HG02588 (cell line): ENCODE results near the gene MVP.

Source experiments
- ATAC-seq: cut with Tn5 transposase; IDR thresholded peaks from one replicate; pipeline ENCODE4 v1.9.1; 2021; ENCODE audit warnings: mild to moderate bottlenecking, moderate library complexity; ENCODE audit not compliant: unreplicated experiment

MVP gene

GRCh38 chr16:29840240-29840639, 20.0 kb downstream of the MVP start:
- ATAC-seq: no peak

GRCh38 chr16:29841631-29842030, 21.4 kb downstream of the MVP start:
- no peak for ATAC-seq

DNA sequence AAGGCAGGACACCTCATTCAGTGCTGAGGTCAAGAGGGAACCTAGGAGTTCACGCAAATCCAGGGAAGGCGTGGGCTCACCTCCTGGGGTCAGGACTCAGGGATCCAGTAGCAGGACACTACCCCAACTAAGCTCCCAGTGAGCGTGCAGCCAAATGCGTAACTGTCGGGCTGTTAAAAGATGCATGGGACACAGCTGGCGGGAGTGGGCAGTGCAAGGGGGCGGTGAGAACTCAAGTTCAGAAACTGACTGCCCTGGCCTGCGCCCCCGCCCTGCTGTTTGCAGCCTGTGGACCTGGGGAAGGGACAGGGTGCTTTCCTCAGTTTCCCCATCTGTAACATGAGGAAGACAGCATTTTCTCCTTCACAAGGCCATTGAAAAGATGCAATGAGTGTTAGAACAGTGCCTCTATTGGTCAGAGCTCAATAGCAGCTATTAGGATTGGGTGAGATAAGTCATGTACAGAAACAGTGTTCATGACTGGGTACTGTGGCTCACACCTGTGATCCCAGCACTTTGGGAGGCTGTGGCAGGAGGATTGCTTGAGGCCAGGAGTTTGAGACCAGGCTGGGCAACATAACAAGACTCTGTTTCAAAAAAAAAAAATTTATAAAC, 22.6 kb downstream of the MVP start:
- ATAC-seq: no peak

GRCh38 chr16:29843931-29844330, 23.7 kb downstream of the MVP start:
- ATAC-seq: no peak

DNA sequence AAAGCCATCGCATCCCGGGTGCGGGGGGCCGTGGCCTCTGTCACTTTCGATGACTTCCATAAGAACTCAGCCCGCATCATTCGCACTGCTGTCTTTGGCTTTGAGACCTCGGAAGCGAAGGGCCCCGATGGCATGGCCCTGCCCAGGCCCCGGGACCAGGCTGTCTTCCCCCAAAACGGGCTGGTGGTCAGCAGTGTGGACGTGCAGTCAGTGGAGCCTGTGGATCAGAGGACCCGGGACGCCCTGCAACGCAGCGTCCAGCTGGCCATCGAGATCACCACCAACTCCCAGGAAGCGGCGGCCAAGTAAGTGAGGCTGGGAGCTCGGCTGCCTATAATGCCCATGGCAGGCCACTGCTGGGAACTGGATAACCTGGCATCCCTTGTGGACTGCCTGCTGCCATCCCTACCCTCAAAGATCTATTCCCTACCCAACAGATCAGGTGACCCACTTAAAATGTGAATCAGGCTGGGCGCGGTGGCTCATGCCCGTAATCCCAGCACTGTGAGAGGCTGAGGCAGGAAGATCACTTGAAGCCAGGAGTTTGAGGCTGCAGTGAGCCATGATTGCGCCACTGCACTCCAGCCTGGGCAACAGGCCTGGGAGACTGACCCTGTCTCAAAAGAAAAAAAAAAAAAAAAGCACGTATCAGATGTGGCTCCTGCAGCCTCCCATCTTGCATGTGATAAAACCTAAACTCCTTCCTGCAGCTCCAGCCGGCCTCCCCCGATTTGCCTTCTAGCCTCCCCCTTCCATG, 24.5 kb downstream of the MVP start:
- no peak for ATAC-seq

- ATAC-seq: no peak
These were observed 25.4 kb downstream of the MVP start for GRCh38 chr16:29845656-29846055.

GRCh38 chr16:29848420-29849297, 28.4 kb downstream of the MVP start:
- ATAC-seq: no peak

DNA sequence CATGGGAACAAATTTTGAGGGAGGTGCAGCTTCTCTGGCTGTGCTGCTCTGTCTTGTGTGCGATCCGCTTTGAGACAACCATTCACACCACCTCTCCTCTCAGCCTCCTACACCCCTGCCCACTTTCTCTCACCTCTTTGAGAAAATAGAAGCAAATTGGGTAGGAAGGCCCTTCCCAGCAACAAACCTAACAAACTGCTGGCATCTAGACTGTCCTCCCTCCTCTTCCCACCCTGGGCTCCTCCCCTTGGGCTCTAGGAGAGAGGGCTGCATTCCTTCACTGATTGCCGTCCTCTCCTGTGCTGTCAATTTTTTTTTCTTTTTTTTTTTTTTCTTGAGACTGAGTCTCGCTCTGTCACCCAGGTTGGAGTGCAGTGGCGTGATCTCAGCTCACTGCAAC, 29.2 kb downstream of the MVP start:
- no peak for ATAC-seq

- ATAC-seq: no peak
These were observed 30.7 kb downstream of the MVP start for GRCh38 chr16:29850998-29851397.

GRCh38 chr16:29852654-29853053, 32.4 kb downstream of the MVP start:
- no peak for ATAC-seq

GRCh38 chr16:29854520-29855100, 34.3 kb downstream of the MVP start:
- no peak for ATAC-seq

- no peak for ATAC-seq
These were observed 37.0 kb downstream of the MVP start for GRCh38 chr16:29857133-29857760.

- ATAC-seq: no peak
These were observed 38.0 kb downstream of the MVP start for GRCh38 chr16:29858149-29858849.

DNA sequence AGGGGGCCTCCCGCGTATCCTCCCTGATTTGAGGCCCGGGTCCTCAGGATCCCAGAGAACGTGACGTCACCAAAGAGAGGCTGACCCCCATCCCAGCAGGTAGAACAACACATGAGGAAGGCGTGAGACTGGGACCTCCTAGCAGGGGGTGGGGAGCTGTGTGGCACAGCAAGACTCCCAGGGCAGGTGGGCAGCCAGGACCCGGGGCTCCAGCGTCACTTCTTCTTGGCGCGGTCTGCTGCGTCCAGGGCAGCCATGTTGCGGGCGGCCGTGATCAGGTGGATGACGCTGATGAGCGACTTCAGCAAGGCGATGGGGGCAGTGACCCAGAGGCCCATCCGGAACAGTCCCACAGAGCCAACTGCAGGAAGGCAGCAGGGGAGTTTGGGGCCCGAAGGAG, 38.7 kb downstream of the MVP start:
- ATAC-seq: no peak

GRCh38 chr16:29860218-29860617, 40.0 kb downstream of the MVP start:
- no peak for ATAC-seq

DNA sequence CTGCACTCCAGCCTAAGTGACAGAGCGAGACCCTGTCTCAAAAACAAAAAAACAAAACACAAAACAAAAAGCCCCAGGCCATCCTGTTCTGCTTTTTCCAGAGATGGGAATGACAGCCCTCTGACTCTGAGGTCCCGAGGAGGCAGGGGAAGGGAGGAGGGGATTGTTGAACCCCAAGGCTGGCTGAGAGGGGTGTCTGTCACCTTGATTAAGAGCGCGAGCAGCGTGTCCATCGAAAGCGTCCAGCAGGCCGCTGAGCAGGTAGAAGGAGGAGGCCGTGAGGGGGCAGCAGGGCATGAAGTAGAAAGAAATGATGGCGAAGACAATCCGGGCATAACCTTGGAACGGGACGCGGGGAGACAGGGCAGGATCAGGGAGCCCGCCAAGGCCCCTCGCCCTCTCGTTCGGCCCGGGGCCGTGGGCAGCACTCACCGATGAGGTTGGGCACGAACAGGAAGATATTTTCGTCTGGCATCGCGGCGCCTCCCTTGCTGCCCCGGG, 42.2 kb downstream of the MVP start:
- no peak for ATAC-seq

GRCh38 chr16:29862884-29863668, 42.8 kb downstream of the MVP start, which contains the start of gene CDIPT:
Gene CDIPT (minus strand): TSS chr16:29863226. CDS start chr16:29862857, 369 bp downstream.
- peak; percentile 92 for ATAC-seq

GRCh38 chr16:29863669-29863984, 43.4 kb downstream of the MVP start:
- no peak for ATAC-seq

DNA sequence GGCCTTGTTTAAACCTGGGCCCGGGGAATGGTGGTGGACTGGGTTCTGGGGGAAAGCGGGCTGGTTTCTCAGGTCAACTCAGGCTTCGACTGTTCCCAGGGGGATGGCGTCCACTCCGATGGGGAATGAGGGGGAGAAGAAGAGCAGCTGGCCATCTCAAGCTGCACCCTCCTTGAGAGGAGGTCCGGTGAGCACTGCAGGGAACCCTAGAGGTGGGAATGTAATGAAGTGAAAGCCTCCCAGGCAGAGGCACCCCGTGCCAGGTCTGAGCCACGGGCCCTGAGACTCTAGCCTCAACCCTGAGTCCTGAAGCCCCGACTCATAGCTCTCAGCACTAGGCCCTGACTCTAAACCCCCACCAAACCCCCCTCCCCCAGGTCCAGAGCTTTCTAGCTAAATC, 43.9 kb downstream of the MVP start:
- ATAC-seq: no peak
